Measurements from ENCODE around the gene GAL3ST1. TPM values are rescaled to one million over a fixed set of nuclear protein-coding genes. Genes with fewer than 3 reads are reported as not detected.
"Not testable (repeated sequence)": the region's sequence is repeated elsewhere in the genome, so short reads cannot be mapped to it uniquely, and the experiment has no call there.

The GAL3ST1 gene
- total RNA-seq, 4 donors from 2014 or later: 1.2 to 3.2 (median 1.9) TPM

GRCh38 chr22:30552719-30553118, 21.7 kb downstream of the GAL3ST1 start:
- DNase-seq (ENCODE audit: extremely low spot score): no peak
- no peaks in the 10 kb centered on the region for H3K4me1 ChIP-seq
- 44% methylated on average over 1 of the region's 1 CpG for WGBS
- intact Hi-C loops (cut with DNase I): no loop called here
- no peak overlapping the region for H3K27ac ChIP-seq (replicated peaks in 1 of 4)
- TF ChIP-seq EP300 (IDR thresholded peaks at IDR 0.05): no peak
- H3K36me3 ChIP-seq: peaks cover 0 to 9% (median 0%) of the 10 kb centered on the region in 4 donors
- H3K4me3 ChIP-seq: no peak overlapping the region
- no peaks in the 10 kb centered on the region for H3K9me3 ChIP-seq
- H3K27me3 ChIP-seq: peaks cover 0 to 10% (median 0%) of the 10 kb centered on the region in 4 donors

- intact Hi-C loops (cut with DNase I): not testable (repeated sequence)
Measured at GRCh38 chr22:30551813-30552212, 22.7 kb downstream of the GAL3ST1 start.

GRCh38 chr22:30547188-30547587, 27.3 kb downstream of the GAL3ST1 start:
- 90% methylated on average over 4 of the region's 4 CpGs for WGBS
- TF ChIP-seq POLR2A (IDR thresholded peaks at IDR 0.05; ENCODE audit: low read depth): no peak
- TF ChIP-seq EP300 (IDR thresholded peaks at IDR 0.05): no peak
- no peak for TF ChIP-seq CTCF (IDR thresholded peaks at IDR 0.05)
- no peak for TF ChIP-seq POLR2AphosphoS5 (IDR thresholded peaks at IDR 0.05)

More at GRCh38 chr22:30551813-30552212, 22.7 kb downstream of the GAL3ST1 start:
- not testable (repeated sequence) for H3K4me1 ChIP-seq; H3K4me3 ChIP-seq; DNase-seq (ENCODE audit: extremely low spot score); H3K36me3 ChIP-seq; H3K9me3 ChIP-seq; H3K27ac ChIP-seq (replicated peaks in 1 of 4)
- H3K27me3 ChIP-seq: peaks cover 0 to 16% (median 0%) of the 10 kb centered on the region in 4 donors
- 92% methylated on average over 3 of the region's 3 CpGs for WGBS

DNA sequence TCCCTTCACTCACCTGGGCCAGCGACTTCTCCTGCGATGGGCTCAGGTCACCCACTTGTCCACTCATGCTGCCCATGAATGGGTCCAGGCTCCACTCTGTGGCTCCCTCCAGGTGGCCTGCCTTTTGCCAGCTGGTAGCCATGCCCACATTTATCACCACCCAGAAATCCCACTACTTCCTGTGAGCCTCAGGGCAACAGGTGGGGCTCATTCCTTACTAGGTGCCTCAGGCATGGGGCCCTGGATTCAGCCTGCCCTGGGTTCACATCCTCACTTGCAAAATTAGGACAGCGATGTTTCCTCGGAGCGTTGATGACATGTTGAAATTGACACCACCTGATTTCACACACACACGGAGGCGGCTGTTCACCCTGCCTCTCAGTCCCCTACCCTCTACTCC, 27.8 kb downstream of the GAL3ST1 start, which contains the start of gene SEC14L6:
TSS of gene SEC14L6 (minus strand) at position 126 of the 400 bp plus-strand sequence. CDS start at position 67, 59 bp downstream.
- H3K9me3 ChIP-seq: no peaks in the 10 kb centered on the region
- TF ChIP-seq POLR2AphosphoS5 (IDR thresholded peaks at IDR 0.05) (no peak), CTCF (IDR thresholded peaks at IDR 0.05) (no peak), POLR2A (IDR thresholded peaks at IDR 0.05; ENCODE audit: low read depth) (no peak), EP300 (IDR thresholded peaks at IDR 0.05) (no peak)
- H3K27ac ChIP-seq (replicated peaks in 1 of 4): no peak within 1 kb of the TSS
- H3K4me1 ChIP-seq: peaks cover 5 to 14% (median 12%) of the 10 kb centered on the region in 4 donors
- WGBS: 75% methylated on average over 7 of the region's 7 CpGs
- intact Hi-C loops (cut with DNase I): no loop called here
- no peak within 1 kb of the TSS for H3K4me3 ChIP-seq
- H3K36me3 ChIP-seq: no peaks in the 10 kb centered on the region
- DNase-seq (ENCODE audit: extremely low spot score): no peak
- peaks cover 4 to 65% (median 5%) of the 10 kb centered on the region in 4 donors for H3K27me3 ChIP-seq

More at GRCh38 chr22:30547188-30547587, 27.3 kb downstream of the GAL3ST1 start:
- Histone ChIP-seq H3K27me3 (peaks cover 0 to 59% (median 2%) of the 10 kb centered on the region in 4 donors), H3K9me3 (no peaks in the 10 kb centered on the region), H3K4me3 (no peak overlapping the region), H3K36me3 (no peaks in the 10 kb centered on the region), H3K27ac (replicated peaks in 1 of 4) (no peak overlapping the region), H3K4me1 (peaks cover 2 to 8% (median 7%) of the 10 kb centered on the region in 4 donors)
- DNase-seq (ENCODE audit: extremely low spot score): no peak
- intact Hi-C loops (cut with DNase I): no loop called here

DNA sequence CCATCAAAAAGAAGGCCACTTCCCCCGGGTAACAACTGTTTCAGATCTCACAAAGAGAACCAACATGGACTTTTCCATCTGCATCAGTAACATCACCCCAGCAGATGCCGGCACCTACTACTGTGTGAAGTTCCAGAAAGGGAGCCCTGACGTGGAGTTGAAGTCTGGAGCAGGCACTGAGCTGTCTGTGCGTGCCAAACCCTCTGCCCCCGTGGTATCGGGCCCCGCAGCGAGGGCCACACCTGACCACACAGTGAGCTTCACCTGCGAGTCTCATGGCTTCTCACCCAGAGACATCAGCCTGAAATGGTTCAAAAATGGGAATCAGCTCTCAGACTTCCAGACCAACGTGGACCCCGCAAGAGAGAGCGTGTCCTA, 31.7 kb downstream of the GAL3ST1 start:
- no peaks in the 10 kb centered on the region for H3K9me3 ChIP-seq
- no peak overlapping the region for H3K27ac ChIP-seq (replicated peaks in 1 of 4)
- intact Hi-C loops (cut with DNase I): no loop called here
- no peak for TF ChIP-seq EP300 (IDR thresholded peaks at IDR 0.05)
- TF ChIP-seq CTCF (IDR thresholded peaks at IDR 0.05): no peak
- no peaks in the 10 kb centered on the region for H3K36me3 ChIP-seq
- peaks cover 5 to 16% (median 12%) of the 10 kb centered on the region in 4 donors for H3K4me1 ChIP-seq
- peaks cover 5 to 67% (median 6%) of the 10 kb centered on the region in 4 donors for H3K27me3 ChIP-seq
- peak overlapping the region; percentile 46 to 56 (median 48) for H3K4me3 ChIP-seq
- WGBS: 81% methylated on average over 12 of the region's 12 CpGs
- no peak for DNase-seq (ENCODE audit: extremely low spot score)

Data from esophagus muscularis mucosa (tissue), 4 donors.